Measurements from ENCODE around the gene BCL7A.
A peak's percentile ranks its signal among the peaks of the same experiment; 100 is the strongest.

The BCL7A gene

GRCh38 chr12:122022393-122023338, 982 bp downstream of the BCL7A start:
- H3K9ac ChIP-seq (ENCODE audit: low read depth, low read length, poor library complexity, severe bottlenecking), result peak overlapping the region; percentile 94
- H3K36me3 ChIP-seq (ENCODE audit: insufficient read depth, low read length), result no peaks in the 10 kb centered on the region
- peaks cover 62% of the 10 kb centered on the region for H3K79me2 ChIP-seq (ENCODE audit: insufficient read depth, low read length)
- H3K27me3 ChIP-seq (ENCODE audit: insufficient read depth, low read length, poor library complexity, severe bottlenecking), result no peaks in the 10 kb centered on the region
- TF ChIP-seq, protein P1, sequence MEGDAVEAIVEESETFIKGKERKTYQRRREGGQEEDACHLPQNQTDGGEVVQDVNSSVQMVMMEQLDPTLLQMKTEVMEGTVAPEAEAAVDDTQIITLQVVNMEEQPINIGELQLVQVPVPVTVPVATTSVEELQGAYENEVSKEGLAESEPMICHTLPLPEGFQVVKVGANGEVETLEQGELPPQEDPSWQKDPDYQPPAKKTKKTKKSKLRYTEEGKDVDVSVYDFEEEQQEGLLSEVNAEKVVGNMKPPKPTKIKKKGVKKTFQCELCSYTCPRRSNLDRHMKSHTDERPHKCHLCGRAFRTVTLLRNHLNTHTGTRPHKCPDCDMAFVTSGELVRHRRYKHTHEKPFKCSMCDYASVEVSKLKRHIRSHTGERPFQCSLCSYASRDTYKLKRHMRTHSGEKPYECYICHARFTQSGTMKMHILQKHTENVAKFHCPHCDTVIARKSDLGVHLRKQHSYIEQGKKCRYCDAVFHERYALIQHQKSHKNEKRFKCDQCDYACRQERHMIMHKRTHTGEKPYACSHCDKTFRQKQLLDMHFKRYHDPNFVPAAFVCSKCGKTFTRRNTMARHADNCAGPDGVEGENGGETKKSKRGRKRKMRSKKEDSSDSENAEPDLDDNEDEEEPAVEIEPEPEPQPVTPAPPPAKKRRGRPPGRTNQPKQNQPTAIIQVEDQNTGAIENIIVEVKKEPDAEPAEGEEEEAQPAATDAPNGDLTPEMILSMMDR (conservative IDR thresholded peaks at IDR 0.05; ENCODE audit: low read length), result no peak
- no peak for TF ChIP-seq EZH2phosphoT487 (IDR thresholded peaks at IDR 0.05; ENCODE audit: borderline replicate concordance)
- H3K9me3 ChIP-seq (ENCODE audit: insufficient read depth, low read depth, low read length), result no peaks in the 10 kb centered on the region
- H2AFZ ChIP-seq (ENCODE audit: low read length), result peak overlapping the region; percentile 78
- H3K4me3 ChIP-seq (ENCODE audit: low read length, poor library complexity, severe bottlenecking), result peak overlapping the region; percentile 98
- H3K4me1 ChIP-seq (ENCODE audit: insufficient read depth, low read length, poor library complexity, severe bottlenecking), result peaks cover 4% of the 10 kb centered on the region
- H3K9me2 ChIP-seq (replicated peaks; ENCODE audit: low read depth, low read length), result no peaks in the 10 kb centered on the region
- no peaks in the 10 kb centered on the region; the same call in 1 of the 2 replicates for H3F3A ChIP-seq (ENCODE audit: low read depth)
- H3K4me2 ChIP-seq (ENCODE audit: low read depth, low read length, poor library complexity, severe bottlenecking), result peak overlapping the region; percentile 87
- H4K20me1 ChIP-seq (ENCODE audit: insufficient read depth, low read length, poor library complexity, severe bottlenecking), result peaks cover 28% of the 10 kb centered on the region

GRCh38 chr12:122023339-122024131, 1.9 kb downstream of the BCL7A start:
- no peaks in the 10 kb centered on the region for H3K27me3 ChIP-seq (ENCODE audit: insufficient read depth, low read length, poor library complexity, severe bottlenecking)
- peak overlapping the region; percentile 94 for H3K9ac ChIP-seq (ENCODE audit: low read depth, low read length, poor library complexity, severe bottlenecking)
- H2AFZ ChIP-seq (ENCODE audit: low read length), result peak overlapping the region; percentile 78
- peaks cover 71% of the 10 kb centered on the region for H3K79me2 ChIP-seq (ENCODE audit: insufficient read depth, low read length)
- no peaks in the 10 kb centered on the region for H3K36me3 ChIP-seq (ENCODE audit: insufficient read depth, low read length)
- H3K4me1 ChIP-seq (ENCODE audit: insufficient read depth, low read length, poor library complexity, severe bottlenecking), result peaks cover 8% of the 10 kb centered on the region
- no peaks in the 10 kb centered on the region for H3K9me3 ChIP-seq (ENCODE audit: insufficient read depth, low read depth, low read length)
- peak overlapping the region; percentile 98 for H3K4me3 ChIP-seq (ENCODE audit: low read length, poor library complexity, severe bottlenecking)
- H3K9me2 ChIP-seq (replicated peaks; ENCODE audit: low read depth, low read length), result no peaks in the 10 kb centered on the region
- no peaks in the 10 kb centered on the region; the same call in 1 of the 2 replicates for H3F3A ChIP-seq (ENCODE audit: low read depth)
- TF ChIP-seq EZH2phosphoT487 (IDR thresholded peaks at IDR 0.05; ENCODE audit: borderline replicate concordance), result no peak
- TF ChIP-seq, protein P1 (conservative IDR thresholded peaks at IDR 0.05; ENCODE audit: low read length), result no peak
- H4K20me1 ChIP-seq (ENCODE audit: insufficient read depth, low read length, poor library complexity, severe bottlenecking), result peaks cover 37% of the 10 kb centered on the region
- H3K4me2 ChIP-seq (ENCODE audit: low read depth, low read length, poor library complexity, severe bottlenecking), result peak overlapping the region; percentile 87

GRCh38 chr12:122024132-122024785, 2.6 kb downstream of the BCL7A start:
- Histone ChIP-seq H3K27me3 (ENCODE audit: insufficient read depth, low read length, poor library complexity, severe bottlenecking) (no peaks in the 10 kb centered on the region), H3K9ac (ENCODE audit: low read depth, low read length, poor library complexity, severe bottlenecking) (peak overlapping the region; percentile 94), H3K9me2 (replicated peaks; ENCODE audit: low read depth, low read length) (no peaks in the 10 kb centered on the region), H3K4me3 (ENCODE audit: low read length, poor library complexity, severe bottlenecking) (peak overlapping the region; percentile 98), H3K36me3 (ENCODE audit: insufficient read depth, low read length) (no peaks in the 10 kb centered on the region), H2AFZ (ENCODE audit: low read length) (no peak overlapping the region), H4K20me1 (ENCODE audit: insufficient read depth, low read length, poor library complexity, severe bottlenecking) (peaks cover 44% of the 10 kb centered on the region), H3K9me3 (ENCODE audit: insufficient read depth, low read depth, low read length) (no peaks in the 10 kb centered on the region), H3F3A (ENCODE audit: low read depth) (no peaks in the 10 kb centered on the region), H3K79me2 (ENCODE audit: insufficient read depth, low read length) (peaks cover 78% of the 10 kb centered on the region), H3K4me1 (ENCODE audit: insufficient read depth, low read length, poor library complexity, severe bottlenecking) (peaks cover 13% of the 10 kb centered on the region), H3K4me2 (ENCODE audit: low read depth, low read length, poor library complexity, severe bottlenecking) (peak overlapping the region; percentile 87)
- TF ChIP-seq EZH2phosphoT487 (IDR thresholded peaks at IDR 0.05; ENCODE audit: borderline replicate concordance), result no peak
- TF ChIP-seq, protein P1 (conservative IDR thresholded peaks at IDR 0.05; ENCODE audit: low read length), result no peak
